Measurements from ENCODE around the gene OR10S1. TPM values are rescaled to one million over a fixed set of nuclear protein-coding genes. Genes with fewer than 3 reads are reported as not detected.

OR10S1 gene
- total RNA-seq, 1 experiment from 2014 or later, result not detected

DNA sequence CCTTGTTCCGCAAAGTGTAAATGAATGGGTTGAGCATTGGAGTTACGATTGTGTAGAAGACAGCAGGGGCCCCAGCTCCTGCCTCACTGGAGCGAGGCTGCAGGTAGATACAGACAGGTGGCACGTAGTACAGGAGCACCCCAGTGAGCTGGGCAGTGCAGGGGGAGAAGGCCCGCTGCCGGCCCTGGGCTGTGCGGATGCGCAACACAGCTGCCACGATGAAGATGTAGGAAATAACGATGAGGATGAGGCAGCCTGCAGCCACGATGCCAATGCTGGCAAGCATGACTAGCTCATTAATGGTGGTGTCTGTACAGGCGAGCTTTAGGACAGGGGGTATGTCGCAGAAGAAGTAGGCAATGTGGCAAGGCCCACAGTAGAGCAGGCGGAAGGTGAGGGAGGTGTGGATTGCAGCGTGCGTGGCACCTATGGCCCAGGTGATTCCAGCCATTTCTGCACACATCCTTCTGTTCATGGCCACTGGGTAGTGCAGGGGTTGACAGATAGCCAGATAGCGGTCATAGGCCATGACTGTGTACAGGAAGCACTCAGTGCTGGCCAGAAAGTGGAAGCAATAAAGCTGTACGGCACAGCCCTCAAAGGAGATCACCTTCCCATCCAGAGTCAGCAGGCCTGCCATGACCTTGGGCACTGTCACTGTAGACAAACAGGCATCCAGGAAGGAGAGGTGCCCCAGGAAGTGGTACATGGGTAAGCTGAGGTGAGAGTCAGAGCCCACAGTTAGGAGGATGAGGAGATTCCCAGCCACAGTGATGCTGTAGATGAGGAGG is 616 bp downstream of the OR10S1 start:
- H3K27ac ChIP-seq (ENCODE audit: low read depth, low read length, poor library complexity, severe bottlenecking), result no peak overlapping the region
- H3K4me1 ChIP-seq (ENCODE audit: insufficient read depth, low read length, poor library complexity, severe bottlenecking), result no peaks in the 10 kb centered on the region
- BruUV-seq (replicated peaks), result no TSS peak
- intact Hi-C loops (cut with micrococcal nuclease; ENCODE audit: unreplicated experiment), result no loop called here
- DNase-seq (ENCODE audit: low spot score), result no peak
- H3K27me3 ChIP-seq (replicated peaks; ENCODE audit: insufficient read depth, low read depth, low read length, poor library complexity), result no peaks in the 10 kb centered on the region
- H3K9me3 ChIP-seq (ENCODE audit: low read depth, low read length, poor library complexity, severe bottlenecking), result no peaks in the 10 kb centered on the region
- no peak overlapping the region for H3K4me3 ChIP-seq (ENCODE audit: low read depth, low read length, poor library complexity, severe bottlenecking)
- ChIA-PET POLR2A (ENCODE audit: low non-redundant PET) (no interaction called here), CTCF (interaction anchor here (0.6 kb wide), 1 partner anchor 432 kb away, joined by 3 read pairs; no protein-coding TSS in a partner anchor)
- no peaks in the 10 kb centered on the region for H3K36me3 ChIP-seq (ENCODE audit: insufficient read depth, low read length, poor library complexity, severe bottlenecking)
- TF ChIP-seq EZH2 (IDR thresholded peaks at IDR 0.05; ENCODE audit: borderline replicate concordance, low read depth, low read length, poor library complexity, severe bottlenecking), result no peak
- TF ChIP-seq, protein P1, sequence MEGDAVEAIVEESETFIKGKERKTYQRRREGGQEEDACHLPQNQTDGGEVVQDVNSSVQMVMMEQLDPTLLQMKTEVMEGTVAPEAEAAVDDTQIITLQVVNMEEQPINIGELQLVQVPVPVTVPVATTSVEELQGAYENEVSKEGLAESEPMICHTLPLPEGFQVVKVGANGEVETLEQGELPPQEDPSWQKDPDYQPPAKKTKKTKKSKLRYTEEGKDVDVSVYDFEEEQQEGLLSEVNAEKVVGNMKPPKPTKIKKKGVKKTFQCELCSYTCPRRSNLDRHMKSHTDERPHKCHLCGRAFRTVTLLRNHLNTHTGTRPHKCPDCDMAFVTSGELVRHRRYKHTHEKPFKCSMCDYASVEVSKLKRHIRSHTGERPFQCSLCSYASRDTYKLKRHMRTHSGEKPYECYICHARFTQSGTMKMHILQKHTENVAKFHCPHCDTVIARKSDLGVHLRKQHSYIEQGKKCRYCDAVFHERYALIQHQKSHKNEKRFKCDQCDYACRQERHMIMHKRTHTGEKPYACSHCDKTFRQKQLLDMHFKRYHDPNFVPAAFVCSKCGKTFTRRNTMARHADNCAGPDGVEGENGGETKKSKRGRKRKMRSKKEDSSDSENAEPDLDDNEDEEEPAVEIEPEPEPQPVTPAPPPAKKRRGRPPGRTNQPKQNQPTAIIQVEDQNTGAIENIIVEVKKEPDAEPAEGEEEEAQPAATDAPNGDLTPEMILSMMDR (conservative IDR thresholded peaks at IDR 0.05; ENCODE audit: low read depth, low read length), result no peak

DNA sequence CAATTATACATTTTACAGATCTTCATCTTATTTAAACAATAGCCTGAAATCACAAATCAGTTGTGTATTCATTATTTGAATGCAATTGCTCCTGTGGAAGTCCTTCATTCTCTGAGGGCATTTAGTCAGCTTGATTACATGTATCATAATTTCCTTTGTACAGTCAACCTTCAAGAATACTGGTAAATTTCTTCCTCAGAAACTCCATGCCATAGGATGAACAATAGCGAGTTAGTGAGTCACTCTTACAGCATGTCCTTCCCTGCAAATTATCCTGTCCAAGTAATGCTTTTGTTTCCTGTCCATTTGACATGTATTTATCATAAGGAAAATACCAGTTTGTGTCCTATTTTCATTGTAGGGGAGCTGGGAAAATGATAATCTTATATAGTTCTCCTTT is 3.8 kb downstream of the OR10S1 start:
- H3K4me3 ChIP-seq (ENCODE audit: low read depth, low read length, poor library complexity, severe bottlenecking), result no peak overlapping the region
- H3K27me3 ChIP-seq (replicated peaks; ENCODE audit: insufficient read depth, low read depth, low read length, poor library complexity), result no peaks in the 10 kb centered on the region
- H3K36me3 ChIP-seq (ENCODE audit: insufficient read depth, low read length, poor library complexity, severe bottlenecking), result no peaks in the 10 kb centered on the region
- no TSS peak for BruUV-seq (replicated peaks)
- DNase-seq (ENCODE audit: low spot score), result peak; percentile 53
- intact Hi-C loops (cut with micrococcal nuclease; ENCODE audit: unreplicated experiment), result no loop called here
- no peak overlapping the region for H3K27ac ChIP-seq (ENCODE audit: low read depth, low read length, poor library complexity, severe bottlenecking)
- H3K4me1 ChIP-seq (ENCODE audit: insufficient read depth, low read length, poor library complexity, severe bottlenecking), result no peaks in the 10 kb centered on the region
- H3K9me3 ChIP-seq (ENCODE audit: low read depth, low read length, poor library complexity, severe bottlenecking), result no peaks in the 10 kb centered on the region
- CTCF ChIA-PET, result no interaction called here
- POLR2A ChIA-PET (ENCODE audit: low non-redundant PET), result no interaction called here
- no peak for TF ChIP-seq EZH2 (IDR thresholded peaks at IDR 0.05; ENCODE audit: borderline replicate concordance, low read depth, low read length, poor library complexity, severe bottlenecking)
- TF ChIP-seq, protein P1 (conservative IDR thresholded peaks at IDR 0.05; ENCODE audit: low read depth, low read length), result no peak

DNA sequence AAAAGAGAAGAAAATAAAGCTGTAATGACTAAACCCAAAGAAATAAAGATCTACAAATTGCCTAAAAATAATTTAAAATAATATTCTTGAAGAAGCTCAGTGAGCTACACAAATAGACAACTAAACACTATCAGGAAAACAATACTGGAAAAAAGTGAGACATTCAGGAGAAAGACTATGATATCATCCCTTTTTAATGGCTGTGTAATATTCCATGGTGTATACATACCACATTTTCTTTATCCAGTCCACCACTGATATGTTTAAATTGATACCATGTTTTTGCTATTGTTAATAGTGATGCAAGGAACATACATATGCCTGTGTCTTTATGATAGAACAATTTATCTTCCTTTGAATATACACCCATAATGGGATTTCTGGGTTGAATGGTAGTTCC is 20.8 kb downstream of the OR10S1 start:
- H3K27ac ChIP-seq (ENCODE audit: low read depth, low read length, poor library complexity, severe bottlenecking), result no peak overlapping the region
- no peak for DNase-seq (ENCODE audit: low spot score)
- ChIA-PET POLR2A (ENCODE audit: low non-redundant PET) (no interaction called here), CTCF (no interaction called here)
- no peaks in the 10 kb centered on the region for H3K9me3 ChIP-seq (ENCODE audit: low read depth, low read length, poor library complexity, severe bottlenecking)
- TF ChIP-seq, protein P1 (conservative IDR thresholded peaks at IDR 0.05; ENCODE audit: low read depth, low read length), result no peak
- no peak for TF ChIP-seq EZH2 (IDR thresholded peaks at IDR 0.05; ENCODE audit: borderline replicate concordance, low read depth, low read length, poor library complexity, severe bottlenecking)
- H3K36me3 ChIP-seq (ENCODE audit: insufficient read depth, low read length, poor library complexity, severe bottlenecking), result no peaks in the 10 kb centered on the region
- BruUV-seq (replicated peaks), result no TSS peak
- H3K4me3 ChIP-seq (ENCODE audit: low read depth, low read length, poor library complexity, severe bottlenecking), result no peak overlapping the region
- intact Hi-C loops (cut with micrococcal nuclease; ENCODE audit: unreplicated experiment), result no loop called here
- H3K27me3 ChIP-seq (replicated peaks; ENCODE audit: insufficient read depth, low read depth, low read length, poor library complexity), result no peaks in the 10 kb centered on the region
- H3K4me1 ChIP-seq (ENCODE audit: insufficient read depth, low read length, poor library complexity, severe bottlenecking), result no peaks in the 10 kb centered on the region
